Posterior cingulate gyrus (tissue), 11 donors: Measurements from ENCODE around the gene CDC42SE2.
"Not testable (repeated sequence)": the region's sequence is repeated elsewhere in the genome, so short reads cannot be mapped to it uniquely, and the experiment has no call there.

Experiments
- DNase-seq, 10 donors: peaks; one replicate each; pipeline versions ENCODE4 v3.0.0 to v3.0.0-alpha.2; 2020 to 2021; ENCODE audit warnings: mixed read lengths in 3 of 10
- intact Hi-C: fragments of 100-400 bp; cut with DNase I; formaldehyde crosslinking; loops from one replicate; pipeline ENCODE4 v1.15.1; 2023

Gene CDC42SE2

GRCh38 chr5:131356619-131357018 is 92.8 kb downstream of the CDC42SE2 start:
- intact Hi-C loops = no loop called here
- DNase-seq = no peak

- DNase-seq = peak in 1 of 10 donors; percentile 21
- intact Hi-C loops = no loop called here
Observed at GRCh38 chr5:131357739-131358561, 94.1 kb downstream of the CDC42SE2 start.

GRCh38 chr5:131361677-131362315 is 97.9 kb downstream of the CDC42SE2 start:
- no peak for DNase-seq
- intact Hi-C loops = no loop called here

- no peak for DNase-seq
- intact Hi-C loops = no loop called here
Observed at GRCh38 chr5:131363811-131364506, 100.1 kb downstream of the CDC42SE2 start.

- no peak for DNase-seq
- intact Hi-C loops = no loop called here
Observed at GRCh38 chr5:131364507-131365050, 100.7 kb downstream of the CDC42SE2 start.

GRCh38 chr5:131366428-131366827 is 102.6 kb downstream of the CDC42SE2 start:
- intact Hi-C loops = no loop called here
- DNase-seq = no peak

GRCh38 chr5:131367219-131367860 is 103.5 kb downstream of the CDC42SE2 start:
- intact Hi-C loops = no loop called here
- DNase-seq = no peak

- intact Hi-C loops = no loop called here
- DNase-seq = no peak
Observed at GRCh38 chr5:131368866-131369265, 105.0 kb downstream of the CDC42SE2 start.

DNA sequence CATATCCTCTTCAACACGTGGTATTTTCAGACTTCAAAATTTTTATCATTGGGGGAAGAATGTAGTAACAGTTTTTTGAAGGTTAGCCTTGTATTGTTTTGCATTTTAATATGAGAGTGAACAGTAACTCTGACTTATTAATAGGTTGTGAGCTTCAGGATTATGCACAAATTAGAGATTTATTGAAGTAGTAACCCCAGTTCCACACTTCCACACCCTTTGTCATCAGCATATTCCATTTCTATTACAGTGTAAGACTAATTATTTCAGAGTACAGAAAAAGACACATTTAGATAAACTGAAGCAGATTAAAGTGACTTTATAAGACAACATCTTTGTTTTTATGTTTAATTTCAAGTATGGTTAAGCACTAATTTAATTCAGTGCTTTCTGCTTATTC is 105.7 kb downstream of the CDC42SE2 start:
- intact Hi-C loops = no loop called here
- no peak for DNase-seq

DNA sequence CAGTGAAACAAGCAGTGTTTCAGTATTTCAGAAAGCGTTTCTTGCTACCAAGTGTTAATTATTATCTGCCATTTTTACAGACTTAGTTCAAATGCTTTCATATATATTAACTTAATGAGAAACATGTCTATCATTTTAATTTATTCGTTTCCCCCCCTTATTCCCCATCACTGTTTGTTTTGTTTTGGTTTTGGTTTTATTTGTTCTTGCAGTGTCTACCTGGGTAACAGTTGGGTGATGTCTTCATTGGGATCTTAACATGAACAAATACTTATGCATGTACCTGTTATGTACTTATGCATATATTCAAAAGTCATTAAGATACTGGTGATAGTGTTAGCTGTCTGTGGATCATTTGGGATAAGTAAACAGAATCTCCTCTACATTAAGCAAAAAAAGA is 108.0 kb downstream of the CDC42SE2 start:
- DNase-seq = no peak
- intact Hi-C loops = no loop called here

- intact Hi-C loops = no loop called here
- no peak for DNase-seq
Observed at GRCh38 chr5:131373265-131373664, 109.4 kb downstream of the CDC42SE2 start.

- intact Hi-C loops = no loop called here
- peak in 2 of 10 donors; percentile 70 to 71 for DNase-seq
Observed at GRCh38 chr5:131375351-131375750, 111.5 kb downstream of the CDC42SE2 start.

GRCh38 chr5:131377346-131377745 is 113.5 kb downstream of the CDC42SE2 start:
- no peak for DNase-seq
- intact Hi-C loops = no loop called here

DNA sequence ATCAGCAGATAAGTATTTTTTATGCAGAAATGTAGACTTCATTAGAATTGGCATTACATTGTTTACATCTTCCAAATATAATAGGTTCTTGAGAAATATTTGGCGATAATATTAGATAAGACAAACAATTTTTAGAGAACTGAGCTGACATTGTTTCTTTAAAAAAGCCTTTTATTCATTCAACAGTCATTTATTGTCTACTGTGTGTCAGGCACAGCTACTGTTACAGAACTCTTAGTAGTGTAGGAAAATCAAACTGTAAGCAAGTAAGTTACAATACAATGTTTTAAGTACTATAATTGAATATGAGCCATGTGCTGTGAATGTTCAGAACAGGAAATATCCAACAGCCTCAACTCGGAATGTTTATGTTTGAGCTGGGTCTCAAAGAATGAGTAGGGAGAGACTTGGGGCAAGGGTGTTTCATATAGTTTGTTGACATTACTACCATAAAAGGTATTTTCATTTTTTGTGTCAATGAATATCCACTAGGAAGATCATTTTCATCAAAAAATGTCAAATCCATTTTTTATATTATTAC is 114.0 kb downstream of the CDC42SE2 start:
- no peak for DNase-seq

GRCh38 chr5:131378721-131379541 is 115.1 kb downstream of the CDC42SE2 start:
- no peak for DNase-seq
- intact Hi-C loops = no loop called here

More for the DNA sequence above, 114.0 kb downstream of the CDC42SE2 start:
- intact Hi-C loops = no loop called here

GRCh38 chr5:131379723-131380122 is 115.9 kb downstream of the CDC42SE2 start:
- no peak for DNase-seq
- intact Hi-C loops = loop anchor here (10.0 kb wide), 1 partner anchor 115 kb away; the partner anchor contains the start of gene CDC42SE2

GRCh38 chr5:131380238-131380637 is 116.4 kb downstream of the CDC42SE2 start:
- intact Hi-C loops = loop anchor here (10.0 kb wide), 1 partner anchor 115 kb away; the partner anchor contains the start of gene CDC42SE2
- not testable (repeated sequence) for DNase-seq

GRCh38 chr5:131381021-131381420 is 117.2 kb downstream of the CDC42SE2 start:
- no peak for DNase-seq
- intact Hi-C loops = loop anchor here (10.0 kb wide), 1 partner anchor 116 kb away; the partner anchor contains the start of gene CDC42SE2

GRCh38 chr5:131381777-131382176 is 117.9 kb downstream of the CDC42SE2 start:
- intact Hi-C loops = loop anchor here (10.0 kb wide), 1 partner anchor 117 kb away; the partner anchor contains the start of gene CDC42SE2
- no peak for DNase-seq
